ENCODE measurements around the gene RAG2.
"Not testable (repeated sequence)": the region's sequence is repeated elsewhere in the genome, so short reads cannot be mapped to it uniquely, and the experiment has no call there.

The RAG2 gene

DNA sequence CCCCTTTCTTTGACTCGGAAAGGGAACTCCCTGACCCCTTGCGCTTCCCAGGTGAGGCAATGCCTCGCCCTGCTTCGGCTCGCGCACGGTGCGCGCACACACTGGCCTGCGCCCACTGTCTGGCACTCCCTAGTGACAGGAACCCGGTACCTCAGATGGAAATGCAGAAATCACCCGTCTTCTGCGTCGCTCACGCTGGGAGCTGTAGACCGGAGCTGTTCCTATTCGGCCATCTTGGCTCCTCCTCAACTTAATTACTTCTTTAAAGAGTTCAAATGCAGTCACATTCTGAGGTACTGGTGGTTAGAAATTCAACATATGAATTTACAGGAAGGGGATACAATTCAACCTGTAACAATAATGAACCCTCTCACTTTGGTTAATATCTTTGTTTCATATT lies 40.6 kb downstream of the RAG2 start:
- DNase-seq (ENCODE audit: low read depth in 1 of 2, low spot score in 1 of 2) = not testable (repeated sequence)

DNA sequence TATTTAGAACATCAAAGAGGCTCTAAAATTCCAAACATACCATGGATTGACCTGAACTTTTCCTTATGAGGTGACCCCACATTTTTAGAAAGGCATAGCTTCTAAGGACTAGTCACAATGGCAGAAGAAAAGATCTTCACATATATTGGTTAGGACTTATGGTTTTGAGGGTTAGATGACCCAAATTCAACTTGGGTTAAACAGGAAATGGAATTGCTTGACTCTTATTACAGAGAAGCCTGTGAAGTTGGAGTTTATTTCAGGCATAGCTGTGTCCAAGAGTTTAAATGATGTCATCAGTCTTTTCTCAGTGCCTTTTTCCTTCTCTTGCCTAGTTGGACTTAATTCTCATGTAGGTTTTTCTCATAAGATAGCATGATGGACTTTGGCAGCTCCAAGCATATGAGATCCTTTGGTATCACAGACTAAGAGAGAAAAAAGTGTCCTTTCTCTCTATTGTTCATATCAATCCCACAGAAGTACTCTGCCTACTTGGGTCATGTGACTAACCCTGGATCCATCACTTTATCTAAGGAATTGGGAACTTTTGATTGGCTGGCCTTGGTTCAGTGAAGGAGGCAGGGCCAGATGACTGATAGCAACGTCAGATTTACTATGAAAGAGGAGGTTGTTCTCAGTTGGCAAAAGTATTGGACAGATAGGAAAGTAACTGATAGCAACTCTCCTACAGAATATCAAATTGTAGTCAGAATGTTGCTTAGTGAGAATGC lies 47.5 kb downstream of the RAG2 start:
- DNase-seq (ENCODE audit: low read depth in 1 of 2, low spot score in 1 of 2) = no peak

Measured in activated CD4-positive, alpha-beta T cell treated with anti-CD3 and anti-CD28 coated beads, Interleukin-2, amount 50 U/mL, for 24 hours (primary cell).